Right renal cortex interstitium (tissue), 3 donors: ENCODE results near the gene NEIL3. TPM values are rescaled to one million over a fixed set of nuclear protein-coding genes. Genes with fewer than 3 reads are reported as not detected.

Experiments
- DNase-seq, 3 donors: peaks; one replicate each; pipeline ENCODE4 v3.0.0-alpha.2; 2013; ENCODE audit warnings: low read depth in 3 of 3, low spot score in 2 of 3
- polyA plus RNA-seq, 3 donors: library from polyadenylated mRNA; unstranded; fragments of 120-200 nt; gene quantifications; one replicate each; pipeline ENCODE4 v1.2.1, GENCODE V29; 2013; ENCODE audit not compliant: insufficient read length in 3 of 3

NEIL3 gene
- polyA plus RNA-seq, 3 donors = 5.4 to 6.4 (median 6.0) TPM

- DNase-seq = no peak
Observed at GRCh38 chr4:177408023-177408422, 98.3 kb downstream of the NEIL3 start.

DNA sequence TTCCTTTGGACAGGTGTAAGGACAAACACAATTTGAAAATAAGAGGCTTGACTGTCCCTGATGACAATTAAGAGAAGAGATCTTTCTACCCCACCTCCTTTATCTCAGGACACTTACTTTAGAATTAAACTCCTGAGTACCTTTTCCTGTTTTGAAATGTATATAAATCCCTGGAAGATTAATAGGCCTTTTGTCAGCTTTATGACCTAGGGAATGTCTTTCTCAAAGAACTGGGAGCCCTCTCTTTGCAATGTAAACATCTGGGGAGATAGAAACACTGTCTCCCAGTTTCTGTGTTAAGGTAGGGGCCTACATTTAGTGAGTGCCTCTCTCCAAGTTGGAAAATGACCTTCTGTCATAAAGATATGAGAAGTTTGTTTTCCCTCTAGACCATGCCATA, 100.9 kb downstream of the NEIL3 start:
- DNase-seq = no peak

- no peak for DNase-seq
Observed at GRCh38 chr4:177411996-177412395, 102.3 kb downstream of the NEIL3 start.

Other genes with a start within 250 kb of the NEIL3 start
- 10 to 100 TPM; 35.0 to 35.8 (median 35.7) TPM for gene AGA, start 132.6 kb downstream of the NEIL3 start, polyA plus RNA-seq